Measurements from ENCODE around the gene SPRED1.

DNA sequence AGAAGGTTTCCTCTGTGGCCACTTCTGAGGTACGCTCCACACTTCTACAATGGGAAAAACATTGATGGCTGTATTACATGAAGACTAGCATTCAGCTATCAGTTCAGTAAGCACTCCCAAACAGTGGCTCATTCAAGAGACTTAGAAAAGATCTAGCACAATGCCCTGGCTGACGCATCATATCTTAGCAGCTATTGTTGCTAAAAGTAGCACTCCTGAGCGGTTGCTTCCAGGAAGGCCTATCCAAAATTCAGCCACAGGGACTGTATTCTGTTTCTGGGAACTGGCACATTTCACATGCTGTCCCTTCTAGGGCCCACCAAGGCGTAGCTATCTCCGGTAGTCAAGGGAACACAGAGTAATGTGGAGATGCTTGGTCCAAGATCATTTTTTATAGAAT lies 21.2 kb upstream of the SPRED1 start:
- no peak for TF ChIP-seq POLR2A (IDR thresholded peaks at IDR 0.05)
- TF ChIP-seq, protein P1, sequence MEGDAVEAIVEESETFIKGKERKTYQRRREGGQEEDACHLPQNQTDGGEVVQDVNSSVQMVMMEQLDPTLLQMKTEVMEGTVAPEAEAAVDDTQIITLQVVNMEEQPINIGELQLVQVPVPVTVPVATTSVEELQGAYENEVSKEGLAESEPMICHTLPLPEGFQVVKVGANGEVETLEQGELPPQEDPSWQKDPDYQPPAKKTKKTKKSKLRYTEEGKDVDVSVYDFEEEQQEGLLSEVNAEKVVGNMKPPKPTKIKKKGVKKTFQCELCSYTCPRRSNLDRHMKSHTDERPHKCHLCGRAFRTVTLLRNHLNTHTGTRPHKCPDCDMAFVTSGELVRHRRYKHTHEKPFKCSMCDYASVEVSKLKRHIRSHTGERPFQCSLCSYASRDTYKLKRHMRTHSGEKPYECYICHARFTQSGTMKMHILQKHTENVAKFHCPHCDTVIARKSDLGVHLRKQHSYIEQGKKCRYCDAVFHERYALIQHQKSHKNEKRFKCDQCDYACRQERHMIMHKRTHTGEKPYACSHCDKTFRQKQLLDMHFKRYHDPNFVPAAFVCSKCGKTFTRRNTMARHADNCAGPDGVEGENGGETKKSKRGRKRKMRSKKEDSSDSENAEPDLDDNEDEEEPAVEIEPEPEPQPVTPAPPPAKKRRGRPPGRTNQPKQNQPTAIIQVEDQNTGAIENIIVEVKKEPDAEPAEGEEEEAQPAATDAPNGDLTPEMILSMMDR (IDR thresholded peaks at IDR 0.05), result no peak
